HEK293 (cell line): ENCODE results near the gene FZD10.

Source experiments
- CTCF ChIA-PET: fragments of 350-600 bp; formaldehyde crosslinking; extraction: SDS; loops from one replicate; lab custom pipeline; 2021; ENCODE audit warnings: antibody characterized with exemption; lab: Yijun Ruan, JAX
- POLR2A ChIA-PET: fragments of 300-600 bp; formaldehyde crosslinking; extraction: SDS; loops from one replicate; lab custom pipeline; 2020; ENCODE audit warnings: antibody characterized with exemption, inconsistent platforms; lab: Yijun Ruan, JAX
- H3K27ac ChIP-seq: fragments of 200-500 bp; sonication (Bioruptor generic); 2 replicates; pipeline ENCODE4 v1.5.1; 2014; ENCODE audit warnings: low read depth, low read length, control low read depth, inconsistent platforms; ENCODE audit errors: extremely low read depth
- H3K36me3 ChIP-seq, 2 experiments: fragments of 200-500 bp in 1 of 2; sonication (Bioruptor generic) in 1 of 2; 1 replicate in 1 of 2; 2 replicates in 1 of 2; pipeline ENCODE4 v1.5.1; 2014 to 2017; ENCODE audit warnings: inconsistent platforms in 2 of 2, low read length in 2 of 2; ENCODE audit not compliant: control insufficient read depth in 2 of 2, insufficient read depth in 1 of 2
- H3K4me1 ChIP-seq: fragments of 200-500 bp; sonication (Bioruptor generic); 2 replicates; pipeline ENCODE4 v1.5.1; 2014; ENCODE audit warnings: mild to moderate bottlenecking, low read length, inconsistent platforms; ENCODE audit not compliant: control insufficient read depth, insufficient read depth
- H3K4me3 ChIP-seq: 2 replicates; pipeline ENCODE4 v1.5.1; 2011; ENCODE audit warnings: low read depth, mild to moderate bottlenecking, control low read depth, low read length, moderate library complexity
- H3K9me3 ChIP-seq: fragments of 200-500 bp; sonication (Bioruptor generic); 2 replicates; pipeline ENCODE4 v1.5.1; 2014; ENCODE audit warnings: low read depth, low read length, inconsistent platforms; ENCODE audit not compliant: control insufficient read depth, insufficient read depth
- BCL11A ChIP-seq: fragments of 450-650 bp; formaldehyde crosslinking; IDR thresholded peaks from 2 replicates; pipeline ENCODE4 v1.5.1; 2016; ENCODE audit warnings: low read depth, missing biosample characterization, missing genetic modification characterization
- CTCF ChIP-seq: fragments of 450-650 bp; formaldehyde crosslinking; IDR thresholded peaks from 2 replicates; pipeline ENCODE4 v1.5.1; 2016; ENCODE audit warnings: missing biosample characterization, missing genetic modification characterization
- EGR2 ChIP-seq: fragments of 450-650 bp; formaldehyde crosslinking; IDR thresholded peaks from 2 replicates; pipeline ENCODE4 v1.5.1; 2016; ENCODE audit warnings: low read depth, missing biosample characterization, missing genetic modification characterization
- GLIS2 ChIP-seq: fragments of 450-650 bp; formaldehyde crosslinking; IDR thresholded peaks from 2 replicates; pipeline ENCODE4 v1.5.1; 2016; ENCODE audit warnings: missing biosample characterization, missing genetic modification characterization
- HOXA7 ChIP-seq: sonication (generic); formaldehyde crosslinking; IDR thresholded peaks from 2 replicates; pipeline ENCODE4 v1.8.1; 2022; ENCODE audit warnings: missing genetic modification reagents, borderline replicate concordance
- IKZF3 ChIP-seq: fragments of 450-650 bp; IDR thresholded peaks from 2 replicates; pipeline ENCODE4 v1.5.0; 2018; ENCODE audit warnings: missing biosample characterization, mild to moderate bottlenecking, missing genetic modification characterization, moderate library complexity
- KLF10 ChIP-seq: fragments of 450-650 bp; IDR thresholded peaks from 2 replicates; pipeline ENCODE4 v1.5.1; 2018; ENCODE audit warnings: missing biosample characterization, mild to moderate bottlenecking, missing genetic modification characterization
- KLF7 ChIP-seq: fragments of 450-650 bp; formaldehyde crosslinking; IDR thresholded peaks from 2 replicates; pipeline ENCODE4 v1.5.1; 2016; ENCODE audit warnings: missing biosample characterization, missing genetic modification characterization, borderline replicate concordance
- KLF9 ChIP-seq: fragments of 450-650 bp; formaldehyde crosslinking; IDR thresholded peaks from 2 replicates; pipeline ENCODE4 v1.5.1; 2016; ENCODE audit warnings: missing biosample characterization, missing genetic modification characterization, low read depth
- OVOL3 ChIP-seq: fragments of 450-650 bp; formaldehyde crosslinking; IDR thresholded peaks from 2 replicates; pipeline ENCODE4 v1.5.1; 2016; ENCODE audit warnings: missing biosample characterization, missing genetic modification characterization
- SCRT1 ChIP-seq: fragments of 450-650 bp; formaldehyde crosslinking; IDR thresholded peaks from 2 replicates; pipeline ENCODE4 v1.5.1; 2016; ENCODE audit warnings: missing biosample characterization, missing genetic modification characterization, borderline replicate concordance
- SCRT2 ChIP-seq: fragments of 450-650 bp; formaldehyde crosslinking; IDR thresholded peaks from 2 replicates; pipeline ENCODE4 v1.5.1; 2016; ENCODE audit warnings: missing biosample characterization, missing genetic modification characterization
- SP7 ChIP-seq: fragments of 450-650 bp; formaldehyde crosslinking; IDR thresholded peaks from 2 replicates; pipeline ENCODE4 v1.5.1; 2016; ENCODE audit warnings: missing biosample characterization, missing genetic modification characterization
- TRIM28 ChIP-seq: IDR thresholded peaks from 2 replicates; pipeline ENCODE4 v1.6.1; 2011; ENCODE audit warnings: low read length, control low read depth, borderline replicate concordance
- WT1 ChIP-seq: fragments of 450-650 bp; formaldehyde crosslinking; IDR thresholded peaks from 2 replicates; pipeline ENCODE4 v1.5.1; 2016; ENCODE audit warnings: missing biosample characterization, missing genetic modification characterization
- ZBTB20 ChIP-seq: fragments of 450-650 bp; formaldehyde crosslinking; IDR thresholded peaks from 2 replicates; pipeline ENCODE4 v1.5.1; 2016; ENCODE audit warnings: missing biosample characterization, missing genetic modification characterization
- ZNF114 ChIP-seq: fragments of 450-650 bp; formaldehyde crosslinking; IDR thresholded peaks from 2 replicates; pipeline ENCODE4 v1.5.0; 2017; ENCODE audit warnings: missing biosample characterization, missing genetic modification characterization
- ZNF132 ChIP-seq: fragments of 450-650 bp; formaldehyde crosslinking; IDR thresholded peaks from 2 replicates; pipeline ENCODE4 v1.5.1; 2017; ENCODE audit warnings: missing biosample characterization, missing genetic modification characterization, borderline replicate concordance
- ZNF18 ChIP-seq: fragments of 450-650 bp; formaldehyde crosslinking; IDR thresholded peaks from 2 replicates; pipeline ENCODE4 v1.5.1; 2016; ENCODE audit warnings: missing biosample characterization, missing genetic modification characterization
- ZNF239 ChIP-seq: fragments of 450-650 bp; formaldehyde crosslinking; IDR thresholded peaks from 2 replicates; pipeline ENCODE4 v1.5.1; 2016; ENCODE audit warnings: missing biosample characterization, missing genetic modification characterization
- ZNF24 ChIP-seq: fragments of 450-650 bp; formaldehyde crosslinking; IDR thresholded peaks from 2 replicates; pipeline ENCODE4 v1.5.1; 2016; ENCODE audit warnings: missing biosample characterization, missing genetic modification characterization
- ZNF335 ChIP-seq: fragments of 450-650 bp; formaldehyde crosslinking; conservative IDR thresholded peaks from 2 replicates; pipeline ENCODE4 v1.5.1; 2016; ENCODE audit warnings: missing biosample characterization, missing genetic modification characterization
- ZNF350 ChIP-seq: fragments of 450-650 bp; formaldehyde crosslinking; IDR thresholded peaks from 2 replicates; pipeline ENCODE4 v1.5.0; 2017; ENCODE audit warnings: missing biosample characterization, mild to moderate bottlenecking, missing genetic modification characterization
- ZNF366 ChIP-seq: fragments of 450-650 bp; formaldehyde crosslinking; conservative IDR thresholded peaks from 2 replicates; pipeline ENCODE4 v1.5.1; 2016; ENCODE audit warnings: missing biosample characterization, missing genetic modification characterization
- ZNF549 ChIP-seq: fragments of 450-650 bp; IDR thresholded peaks from 2 replicates; pipeline ENCODE4 v1.5.1; 2018; ENCODE audit warnings: missing biosample characterization, missing genetic modification characterization, mild to moderate bottlenecking, inconsistent platforms, moderate library complexity
- ZNF585B ChIP-seq: fragments of 450-650 bp; formaldehyde crosslinking; IDR thresholded peaks from 2 replicates; pipeline ENCODE4 v1.5.1; 2016; ENCODE audit warnings: missing biosample characterization, missing genetic modification characterization
- ZNF610 ChIP-seq: fragments of 450-650 bp; formaldehyde crosslinking; IDR thresholded peaks from 2 replicates; pipeline ENCODE4 v1.5.1; 2016; ENCODE audit warnings: missing biosample characterization, missing genetic modification characterization, borderline replicate concordance
- ZNF629 ChIP-seq: fragments of 450-650 bp; formaldehyde crosslinking; IDR thresholded peaks from 2 replicates; pipeline ENCODE4 v1.5.1; 2017; ENCODE audit warnings: missing biosample characterization, missing genetic modification characterization
- ZNF658 ChIP-seq: fragments of 450-650 bp; formaldehyde crosslinking; IDR thresholded peaks from 2 replicates; pipeline ENCODE4; 2016; ENCODE audit warnings: missing biosample characterization, missing genetic modification characterization
- ZNF76 ChIP-seq: fragments of 450-650 bp; formaldehyde crosslinking; IDR thresholded peaks from 2 replicates; pipeline ENCODE4; 2016; ENCODE audit warnings: low read depth, missing biosample characterization, missing genetic modification characterization, borderline replicate concordance
- ZNF768 ChIP-seq: fragments of 450-650 bp; formaldehyde crosslinking; IDR thresholded peaks from 2 replicates; pipeline ENCODE4 v1.5.1; 2018; ENCODE audit warnings: missing biosample characterization, mild to moderate bottlenecking, missing genetic modification characterization
- ZNF785 ChIP-seq: fragments of 450-650 bp; formaldehyde crosslinking; IDR thresholded peaks from 2 replicates; pipeline ENCODE4 v1.5.1; 2016; ENCODE audit warnings: missing biosample characterization, missing genetic modification characterization
- ZNF837 ChIP-seq: fragments of 450-650 bp; formaldehyde crosslinking; IDR thresholded peaks from 2 replicates; pipeline ENCODE4 v1.5.1; 2016; ENCODE audit warnings: missing biosample characterization, missing genetic modification characterization

Gene FZD10

DNA sequence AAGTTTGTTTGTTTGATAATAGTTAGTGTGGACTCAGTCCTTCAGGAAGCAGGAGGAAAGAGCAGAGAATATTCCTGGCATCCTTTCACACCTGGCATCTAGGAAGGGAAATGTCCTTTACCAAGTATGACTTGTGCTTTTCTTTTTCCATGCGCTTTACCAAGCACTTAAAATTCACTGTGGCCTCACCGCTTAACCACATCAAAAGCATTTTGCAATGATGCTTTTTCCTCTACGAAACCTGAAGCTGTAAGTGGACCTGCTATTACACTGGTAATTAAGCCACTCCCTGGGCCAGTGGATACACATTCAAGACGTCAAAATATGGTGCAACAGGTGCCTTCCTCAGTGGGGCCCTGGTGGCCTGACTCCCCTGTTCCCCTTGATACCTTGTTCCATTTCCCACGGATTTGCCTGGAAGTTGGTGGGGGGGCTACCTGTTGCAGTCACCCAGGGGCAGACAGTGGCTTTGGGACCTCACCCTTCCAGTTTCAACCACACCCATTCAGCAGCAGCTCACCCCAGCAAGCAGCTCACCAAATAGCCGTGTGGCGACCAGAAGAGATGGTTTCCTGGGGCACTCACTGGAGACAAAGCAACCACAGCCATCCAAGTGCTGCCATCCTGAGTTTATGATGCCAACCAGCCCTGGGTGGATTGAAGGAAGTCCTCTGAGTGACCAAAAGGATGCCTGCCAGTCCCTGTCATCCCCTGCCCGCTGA, 14.2 kb upstream of the FZD10 start:
- no peaks in the 10 kb centered on the region for H3K4me1 ChIP-seq
- H3K9me3 ChIP-seq: no peaks in the 10 kb centered on the region
- ChIA-PET POLR2A (no interaction called here), CTCF (no interaction called here)
- H3K36me3 ChIP-seq: peaks cover 0 to 14% of the 10 kb centered on the region in 2 experiments; a peak in 1 of 3 replicates
- no peak overlapping the region for H3K27ac ChIP-seq
- H3K4me3 ChIP-seq: no peak overlapping the region
- 0 out of 2 replicates have a peak, but pooled peaks have one; percentile 11 for TF ChIP-seq SCRT1 (tag by site-specific recombination)
- TF ChIP-seq ZNF18 (tag by site-specific recombination): no peak
- TF ChIP-seq SCRT2: peak; percentile 78

GRCh38 chr12:130151846-130152245, 10.4 kb upstream of the FZD10 start:
- H3K4me1 ChIP-seq: no peaks in the 10 kb centered on the region
- CTCF ChIA-PET: no interaction called here
- POLR2A ChIA-PET: no interaction called here
- no peak overlapping the region for H3K4me3 ChIP-seq
- no peaks in the 10 kb centered on the region for H3K9me3 ChIP-seq
- H3K36me3 ChIP-seq: peaks cover 0 to 27% of the 10 kb centered on the region in 2 experiments; a peak in 1 of 3 replicates
- H3K27ac ChIP-seq: no peak overlapping the region
- TF ChIP-seq ZNF76 (tag by site-specific recombination) (no peak), ZNF239 (tag by site-specific recombination) (no peak), ZNF585B (tag by site-specific recombination) (no peak), TRIM28 (no peak), SP7 (no peak), ZNF785 (no peak), HOXA7 (CRISPR knock-in tag) (no peak), ZNF366 (tag by site-specific recombination) (no peak), BCL11A (tag by site-specific recombination) (no peak), ZNF114 (tag by site-specific recombination) (no peak), ZNF549 (tag by site-specific recombination) (no peak), IKZF3 (tag by site-specific recombination) (no peak), ZNF768 (tag by site-specific recombination) (no peak), ZNF629 (tag by site-specific recombination) (no peak), GLIS2 (tag by site-specific recombination) (no peak), CTCF (tag by site-specific recombination) (no peak), KLF7 (no peak), KLF10 (no peak)

DNA sequence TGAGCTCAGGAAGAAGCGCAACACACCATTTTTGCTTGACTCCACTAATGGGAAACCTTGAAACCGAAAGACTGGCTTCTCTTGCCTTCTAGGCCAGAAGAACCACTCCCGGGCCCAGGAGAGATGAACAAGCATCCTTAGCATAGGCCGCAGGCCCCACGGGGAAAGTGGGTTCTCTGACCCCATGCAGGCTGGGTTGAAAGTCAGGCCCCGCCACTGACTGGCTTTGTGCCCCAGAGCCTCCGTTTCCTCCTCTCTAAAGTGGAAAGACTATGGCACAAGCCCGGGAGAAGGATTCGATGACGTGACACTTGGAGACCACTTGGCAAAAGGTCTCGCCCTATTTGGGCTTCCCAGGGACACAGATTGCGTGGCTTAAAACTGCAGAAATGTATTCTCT, 9.9 kb upstream of the FZD10 start:
- Histone ChIP-seq H3K27ac (no peak overlapping the region), H3K4me3 (no peak overlapping the region), H3K4me1 (no peaks in the 10 kb centered on the region), H3K9me3 (no peaks in the 10 kb centered on the region), H3K36me3 (peaks cover 0 to 27% of the 10 kb centered on the region in 2 experiments; a peak in 1 of 3 replicates)
- ChIA-PET POLR2A (no interaction called here), CTCF (interaction anchor here (0.6 kb wide), 1 partner anchor 271 kb away, joined by 3 read pairs; no protein-coding TSS in a partner anchor)
- no peak for TF ChIP-seq ZNF132 (tag by site-specific recombination)
- TF ChIP-seq EGR2: no peak
- no peak for TF ChIP-seq GLIS2 (tag by site-specific recombination)
- TF ChIP-seq ZBTB20: no peak
- no peak for TF ChIP-seq ZNF658
- TF ChIP-seq ZNF335 (tag by site-specific recombination): no peak
- TF ChIP-seq ZNF350 (tag by site-specific recombination): no peak
- TF ChIP-seq ZNF24 (tag by site-specific recombination): no peak
- no peak for TF ChIP-seq KLF9 (tag by site-specific recombination)
- TF ChIP-seq WT1 (tag by site-specific recombination): no peak
- TF ChIP-seq ZNF837: no peak
- no peak for TF ChIP-seq OVOL3
- TF ChIP-seq ZNF610 (tag by site-specific recombination): no peak
